SK-N-SH treated with all-trans-retinoic acid at 6 μM for 48 hours (cell line): ENCODE results near the gene CLEC3A.

Experiments
- ATAC-seq: fragments of 200-7000 bp; cut with Tn5 transposase; 3 replicates; pipeline ENCODE4 v1.9.1; 2020; ENCODE audit warnings: mild to moderate bottlenecking, moderate library complexity
- ARNTL ChIP-seq: fragments of 450-650 bp; formaldehyde crosslinking; IDR thresholded peaks from 2 replicates; pipeline ENCODE4 v1.5.0; 2020; ENCODE audit warnings: low read depth, mild to moderate bottlenecking, moderate library complexity, borderline replicate concordance
- BACH2 ChIP-seq: fragments of 250-450 bp; sonication (Bioruptor Pico); IDR thresholded peaks from 2 replicates; pipeline ENCODE4 v1.9.0; 2021; ENCODE audit warnings: mild to moderate bottlenecking, borderline replicate concordance
- CSDC2 ChIP-seq: fragments of 250-450 bp; sonication (Bioruptor Pico); IDR thresholded peaks from 2 replicates; pipeline ENCODE4 v1.5.0; 2020; ENCODE audit warnings: mild to moderate bottlenecking, moderate library complexity
- ESRRG ChIP-seq: fragments of 250-450 bp; sonication (Bioruptor Pico); IDR thresholded peaks from 2 replicates; pipeline ENCODE4 v1.6.1; 2021; ENCODE audit warnings: mild to moderate bottlenecking
- GLIS3 ChIP-seq: fragments of 250-450 bp; sonication (Bioruptor Pico); IDR thresholded peaks from 2 replicates; pipeline ENCODE4 v1.5.0; 2020; ENCODE audit warnings: mild to moderate bottlenecking, moderate library complexity
- ISL1 ChIP-seq: fragments of 250-450 bp; sonication (Bioruptor Pico); IDR thresholded peaks from 2 replicates; pipeline ENCODE4 v2.1.2; 2022; ENCODE audit warnings: mild to moderate bottlenecking, moderate library complexity
- OSR1 ChIP-seq: fragments of 250-450 bp; sonication (Bioruptor Pico); IDR thresholded peaks from 2 replicates; pipeline ENCODE4 v1.8.0; 2022; ENCODE audit warnings: moderate library complexity, mild to moderate bottlenecking, inconsistent platforms
- PPARA ChIP-seq: fragments of 250-450 bp; sonication (Bioruptor Pico); IDR thresholded peaks from 2 replicates; pipeline ENCODE4 v1.5.0; 2020; ENCODE audit warnings: mild to moderate bottlenecking, borderline replicate concordance
- RARB ChIP-seq: fragments of 250-450 bp; sonication (Bioruptor Pico); IDR thresholded peaks from 2 replicates; pipeline ENCODE4 v1.8.0; 2021; ENCODE audit warnings: mild to moderate bottlenecking, moderate library complexity
- SNAI2 ChIP-seq: fragments of 250-450 bp; sonication (Bioruptor Pico); IDR thresholded peaks from 2 replicates; pipeline ENCODE4 v1.5.0; 2020; ENCODE audit warnings: mild to moderate bottlenecking, moderate library complexity
- TCF4 ChIP-seq: fragments of 250-450 bp; sonication (Bioruptor Pico); IDR thresholded peaks from 2 replicates; pipeline ENCODE4 v1.8.0; 2021; ENCODE audit warnings: mild to moderate bottlenecking, moderate library complexity, borderline replicate concordance
- TOX ChIP-seq: fragments of 250-450 bp; sonication (Bioruptor Pico); IDR thresholded peaks from 2 replicates; pipeline ENCODE4 v1.8.0; 2021; ENCODE audit warnings: mild to moderate bottlenecking, moderate library complexity, borderline replicate concordance
- ZC3H10 ChIP-seq: fragments of 250-450 bp; sonication (Bioruptor Pico); IDR thresholded peaks from 2 replicates; pipeline ENCODE4 v1.5.1; 2021; ENCODE audit warnings: mild to moderate bottlenecking, moderate library complexity
- ZFP3 ChIP-seq: fragments of 250-450 bp; sonication (Bioruptor Pico); IDR thresholded peaks from 2 replicates; pipeline ENCODE4 v1.5.0; 2020; ENCODE audit warnings: mild to moderate bottlenecking, moderate library complexity
- ZNF565 ChIP-seq: fragments of 450-650 bp; formaldehyde crosslinking; conservative IDR thresholded peaks from 2 replicates; pipeline ENCODE4 v1.5.0; 2020; ENCODE audit warnings: low read depth, mild to moderate bottlenecking, moderate library complexity
- ZNF70 ChIP-seq: fragments of 450-650 bp; formaldehyde crosslinking; IDR thresholded peaks from 2 replicates; pipeline ENCODE4 v1.5.0; 2020; ENCODE audit warnings: mild to moderate bottlenecking, moderate library complexity
- ZNF8 ChIP-seq: fragments of 450-650 bp; formaldehyde crosslinking; IDR thresholded peaks from 2 replicates; pipeline ENCODE4 v1.5.0; 2020; ENCODE audit warnings: mild to moderate bottlenecking, moderate library complexity
- TF ChIP-seq, protein P1 (sequence below): fragments of 250-450 bp; sonication (Bioruptor Pico); IDR thresholded peaks from 2 replicates; pipeline ENCODE4 v1.5.1; 2021; ENCODE audit warnings: mild to moderate bottlenecking, moderate library complexity
- TF ChIP-seq, protein P2 (sequence below): fragments of 250-450 bp; sonication (Bioruptor Pico); IDR thresholded peaks from 2 replicates; pipeline ENCODE4 v1.8.0; 2020; ENCODE audit warnings: mild to moderate bottlenecking, moderate library complexity, borderline replicate concordance
- TF ChIP-seq, protein P3 (sequence below): fragments of 250-450 bp; sonication (Bioruptor Pico); IDR thresholded peaks from 2 replicates; pipeline ENCODE4 v1.5.0; 2020; ENCODE audit warnings: mild to moderate bottlenecking, moderate library complexity
- TF ChIP-seq, protein P4 (sequence below): fragments of 250-450 bp; sonication (Bioruptor Pico); IDR thresholded peaks from 2 replicates; pipeline ENCODE4 v1.5.1; 2020; ENCODE audit warnings: low read depth, mild to moderate bottlenecking, moderate library complexity
- TF ChIP-seq, protein P5 (sequence below): fragments of 250-450 bp; sonication (Bioruptor Pico); IDR thresholded peaks from 2 replicates; pipeline ENCODE4 v1.8.0; 2021; ENCODE audit warnings: low read depth, mild to moderate bottlenecking, moderate library complexity, borderline replicate concordance

Gene CLEC3A

DNA sequence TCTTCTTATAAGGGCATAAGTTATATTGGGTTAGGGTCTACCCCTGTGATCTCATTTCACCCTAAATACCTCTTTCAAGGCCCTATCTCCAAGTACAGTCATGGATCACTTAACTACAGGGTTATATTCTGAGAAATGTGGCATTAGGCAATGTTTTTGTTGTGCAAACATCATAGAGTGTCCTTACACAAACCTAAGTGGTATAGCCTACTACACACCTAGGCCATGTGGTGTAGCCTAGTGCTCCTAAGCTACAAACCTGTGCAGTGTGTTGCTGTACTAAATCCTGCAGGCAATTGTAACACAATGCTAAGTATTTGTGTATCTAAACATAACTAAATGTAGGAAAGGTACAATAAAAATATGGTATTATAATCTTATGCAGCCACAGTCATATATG is 18.0 kb downstream of the CLEC3A start:
- TF ChIP-seq, protein P1, sequence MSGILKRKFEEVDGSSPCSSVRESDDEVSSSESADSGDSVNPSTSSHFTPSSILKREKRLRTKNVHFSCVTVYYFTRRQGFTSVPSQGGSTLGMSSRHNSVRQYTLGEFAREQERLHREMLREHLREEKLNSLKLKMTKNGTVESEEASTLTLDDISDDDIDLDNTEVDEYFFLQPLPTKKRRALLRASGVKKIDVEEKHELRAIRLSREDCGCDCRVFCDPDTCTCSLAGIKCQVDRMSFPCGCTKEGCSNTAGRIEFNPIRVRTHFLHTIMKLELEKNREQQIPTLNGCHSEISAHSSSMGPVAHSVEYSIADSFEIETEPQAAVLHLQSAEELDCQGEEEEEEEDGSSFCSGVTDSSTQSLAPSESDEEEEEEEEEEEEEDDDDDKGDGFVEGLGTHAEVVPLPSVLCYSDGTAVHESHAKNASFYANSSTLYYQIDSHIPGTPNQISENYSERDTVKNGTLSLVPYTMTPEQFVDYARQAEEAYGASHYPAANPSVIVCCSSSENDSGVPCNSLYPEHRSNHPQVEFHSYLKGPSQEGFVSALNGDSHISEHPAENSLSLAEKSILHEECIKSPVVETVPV (CRISPR knock-in tag) = no peak
- TF ChIP-seq ZC3H10 (CRISPR knock-in tag) (no peak), CSDC2 (CRISPR knock-in tag) (no peak), ZNF70 (no peak), ESRRG (no peak), ZNF565 (CRISPR knock-in tag) (no peak), PPARA (CRISPR knock-in tag) (no peak), GLIS3 (CRISPR knock-in tag) (no peak), BACH2 (CRISPR knock-in tag) (no peak), TOX (CRISPR knock-in tag) (no peak), TCF4 (no peak), RARB (no peak), ARNTL (CRISPR knock-in tag) (no peak), ZFP3 (CRISPR knock-in tag) (no peak), SNAI2 (CRISPR knock-in tag) (no peak), ZNF8 (CRISPR knock-in tag) (no peak), ISL1 (no peak)
- TF ChIP-seq, protein P2, sequence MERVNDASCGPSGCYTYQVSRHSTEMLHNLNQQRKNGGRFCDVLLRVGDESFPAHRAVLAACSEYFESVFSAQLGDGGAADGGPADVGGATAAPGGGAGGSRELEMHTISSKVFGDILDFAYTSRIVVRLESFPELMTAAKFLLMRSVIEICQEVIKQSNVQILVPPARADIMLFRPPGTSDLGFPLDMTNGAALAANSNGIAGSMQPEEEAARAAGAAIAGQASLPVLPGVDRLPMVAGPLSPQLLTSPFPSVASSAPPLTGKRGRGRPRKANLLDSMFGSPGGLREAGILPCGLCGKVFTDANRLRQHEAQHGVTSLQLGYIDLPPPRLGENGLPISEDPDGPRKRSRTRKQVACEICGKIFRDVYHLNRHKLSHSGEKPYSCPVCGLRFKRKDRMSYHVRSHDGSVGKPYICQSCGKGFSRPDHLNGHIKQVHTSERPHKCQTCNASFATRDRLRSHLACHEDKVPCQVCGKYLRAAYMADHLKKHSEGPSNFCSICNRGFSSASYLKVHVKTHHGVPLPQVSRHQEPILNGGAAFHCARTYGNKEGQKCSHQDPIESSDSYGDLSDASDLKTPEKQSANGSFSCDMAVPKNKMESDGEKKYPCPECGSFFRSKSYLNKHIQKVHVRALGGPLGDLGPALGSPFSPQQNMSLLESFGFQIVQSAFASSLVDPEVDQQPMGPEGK (CRISPR knock-in tag) = no peak
- TF ChIP-seq, protein P3, sequence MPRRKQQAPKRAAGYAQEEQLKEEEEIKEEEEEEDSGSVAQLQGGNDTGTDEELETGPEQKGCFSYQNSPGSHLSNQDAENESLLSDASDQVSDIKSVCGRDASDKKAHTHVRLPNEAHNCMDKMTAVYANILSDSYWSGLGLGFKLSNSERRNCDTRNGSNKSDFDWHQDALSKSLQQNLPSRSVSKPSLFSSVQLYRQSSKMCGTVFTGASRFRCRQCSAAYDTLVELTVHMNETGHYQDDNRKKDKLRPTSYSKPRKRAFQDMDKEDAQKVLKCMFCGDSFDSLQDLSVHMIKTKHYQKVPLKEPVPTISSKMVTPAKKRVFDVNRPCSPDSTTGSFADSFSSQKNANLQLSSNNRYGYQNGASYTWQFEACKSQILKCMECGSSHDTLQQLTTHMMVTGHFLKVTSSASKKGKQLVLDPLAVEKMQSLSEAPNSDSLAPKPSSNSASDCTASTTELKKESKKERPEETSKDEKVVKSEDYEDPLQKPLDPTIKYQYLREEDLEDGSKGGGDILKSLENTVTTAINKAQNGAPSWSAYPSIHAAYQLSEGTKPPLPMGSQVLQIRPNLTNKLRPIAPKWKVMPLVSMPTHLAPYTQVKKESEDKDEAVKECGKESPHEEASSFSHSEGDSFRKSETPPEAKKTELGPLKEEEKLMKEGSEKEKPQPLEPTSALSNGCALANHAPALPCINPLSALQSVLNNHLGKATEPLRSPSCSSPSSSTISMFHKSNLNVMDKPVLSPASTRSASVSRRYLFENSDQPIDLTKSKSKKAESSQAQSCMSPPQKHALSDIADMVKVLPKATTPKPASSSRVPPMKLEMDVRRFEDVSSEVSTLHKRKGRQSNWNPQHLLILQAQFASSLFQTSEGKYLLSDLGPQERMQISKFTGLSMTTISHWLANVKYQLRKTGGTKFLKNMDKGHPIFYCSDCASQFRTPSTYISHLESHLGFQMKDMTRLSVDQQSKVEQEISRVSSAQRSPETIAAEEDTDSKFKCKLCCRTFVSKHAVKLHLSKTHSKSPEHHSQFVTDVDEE (CRISPR knock-in tag) = no peak
- TF ChIP-seq, all 23 proteins: peak for 0
- ATAC-seq = no peak

DNA sequence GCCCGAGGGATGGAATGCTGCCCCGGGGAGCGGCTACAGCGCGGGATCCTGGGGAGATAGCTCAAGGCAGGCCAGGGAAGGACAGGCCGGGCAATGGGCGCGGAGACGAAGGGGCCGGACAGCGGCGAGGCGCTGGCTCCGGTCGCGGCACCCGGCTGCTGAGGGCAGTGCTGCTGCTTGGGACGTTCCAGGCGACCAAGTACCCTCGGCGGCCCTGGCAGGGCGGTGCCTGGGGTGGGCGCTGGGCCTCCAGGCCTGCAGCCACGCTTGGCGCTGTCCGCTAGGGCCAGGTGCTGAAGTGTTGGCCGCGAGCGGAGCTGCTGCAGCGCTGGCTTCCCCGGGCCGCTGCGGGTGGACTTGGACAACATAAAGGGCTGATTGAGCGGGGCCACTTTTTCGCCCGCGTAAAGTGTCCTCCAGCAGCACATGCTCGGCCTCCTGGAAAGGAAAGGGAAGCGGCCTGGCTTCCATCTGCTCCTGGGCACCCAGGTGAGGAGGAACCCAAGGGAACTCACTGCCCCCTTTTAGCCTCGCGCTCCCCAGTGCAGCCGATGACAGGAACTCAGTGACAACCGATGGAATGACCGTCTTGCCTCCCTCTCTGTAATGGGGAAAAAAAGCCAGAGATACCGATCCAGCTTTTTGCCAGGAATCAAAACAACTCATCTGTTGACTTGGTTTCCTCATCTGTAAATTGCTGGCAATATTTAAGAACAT is 23.7 kb downstream of the CLEC3A start:
- peak; percentile 35; the same call in 1 of the 3 replicates for ATAC-seq
- TF ChIP-seq OSR1 = no peak
- TF ChIP-seq PPARA (CRISPR knock-in tag) = no peak
- TF ChIP-seq, protein P3 (CRISPR knock-in tag) = no peak
- TF ChIP-seq, protein P4, sequence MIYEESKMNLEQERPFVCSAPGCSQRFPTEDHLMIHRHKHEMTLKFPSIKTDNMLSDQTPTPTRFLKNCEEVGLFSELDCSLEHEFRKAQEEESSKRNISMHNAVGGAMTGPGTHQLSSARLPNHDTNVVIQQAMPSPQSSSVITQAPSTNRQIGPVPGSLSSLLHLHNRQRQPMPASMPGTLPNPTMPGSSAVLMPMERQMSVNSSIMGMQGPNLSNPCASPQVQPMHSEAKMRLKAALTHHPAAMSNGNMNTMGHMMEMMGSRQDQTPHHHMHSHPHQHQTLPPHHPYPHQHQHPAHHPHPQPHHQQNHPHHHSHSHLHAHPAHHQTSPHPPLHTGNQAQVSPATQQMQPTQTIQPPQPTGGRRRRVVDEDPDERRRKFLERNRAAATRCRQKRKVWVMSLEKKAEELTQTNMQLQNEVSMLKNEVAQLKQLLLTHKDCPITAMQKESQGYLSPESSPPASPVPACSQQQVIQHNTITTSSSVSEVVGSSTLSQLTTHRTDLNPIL = no peak
- TF ChIP-seq, protein P1 (CRISPR knock-in tag) = no peak
- TF ChIP-seq CSDC2 (CRISPR knock-in tag) = no peak
- no peak for TF ChIP-seq ESRRG
- TF ChIP-seq, protein P5, sequence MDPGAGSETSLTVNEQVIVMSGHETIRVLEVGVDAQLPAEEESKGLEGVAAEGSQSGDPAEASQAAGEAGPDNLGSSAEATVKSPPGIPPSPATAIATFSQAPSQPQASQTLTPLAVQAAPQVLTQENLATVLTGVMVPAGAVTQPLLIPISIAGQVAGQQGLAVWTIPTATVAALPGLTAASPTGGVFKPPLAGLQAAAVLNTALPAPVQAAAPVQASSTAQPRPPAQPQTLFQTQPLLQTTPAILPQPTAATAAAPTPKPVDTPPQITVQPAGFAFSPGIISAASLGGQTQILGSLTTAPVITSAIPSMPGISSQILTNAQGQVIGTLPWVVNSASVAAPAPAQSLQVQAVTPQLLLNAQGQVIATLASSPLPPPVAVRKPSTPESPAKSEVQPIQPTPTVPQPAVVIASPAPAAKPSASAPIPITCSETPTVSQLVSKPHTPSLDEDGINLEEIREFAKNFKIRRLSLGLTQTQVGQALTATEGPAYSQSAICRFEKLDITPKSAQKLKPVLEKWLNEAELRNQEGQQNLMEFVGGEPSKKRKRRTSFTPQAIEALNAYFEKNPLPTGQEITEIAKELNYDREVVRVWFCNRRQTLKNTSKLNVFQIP = no peak
- TF ChIP-seq ARNTL (CRISPR knock-in tag) = no peak
- no peak for TF ChIP-seq ZC3H10 (CRISPR knock-in tag)
- no peak for TF ChIP-seq ZNF565 (CRISPR knock-in tag)
- no peak for TF ChIP-seq TCF4
- TF ChIP-seq BACH2 (CRISPR knock-in tag) = no peak
- no peak for TF ChIP-seq ISL1
- TF ChIP-seq ZFP3 (CRISPR knock-in tag) = no peak
- TF ChIP-seq SNAI2 (CRISPR knock-in tag) = no peak
